T-cell (primary cell): ENCODE data around the gene MIOS. TPM values are rescaled to one million over a fixed set of nuclear protein-coding genes. Genes with fewer than 3 reads are reported as not detected.

Experiments
- ATAC-seq, 4 experiments: fragments of 200-7000 bp in 3 of 4; fragments of 150-1000 bp in 1 of 4; cut with Tn5 transposase; replicated peaks in 1 of 4; 1 replicate in 3 of 4; 2 replicates in 1 of 4; pipeline ENCODE4 v1.10.0; 2021; ENCODE audit warnings: moderate library complexity in 3 of 4, mild to moderate bottlenecking in 2 of 4, moderate number of reproducible peaks in 1 of 4
- CTCF ChIA-PET, 2 donors: fragments of 300-600 bp; sonication (Branson Sonifier 250); formaldehyde crosslinking; loops; one replicate each; lab custom pipeline; 2022; ENCODE audit warnings: antibody characterized with exemption in 2 of 2; lab: Charles Lee
- POLR2A ChIA-PET, 2 donors: fragments of 300-600 bp; sonication (Branson Sonifier 250); formaldehyde crosslinking; loops; one replicate each; lab custom pipeline; 2022; ENCODE audit warnings: antibody characterized with exemption in 2 of 2; lab: Charles Lee
- DNase-seq, 35 experiments: peaks; one replicate each; pipeline versions ENCODE4 v3.0.0 to v3.0.0-alpha.2; 2013 to 2023
- H3K27ac ChIP-seq: one replicate; pipeline ENCODE4 v1.5.1; 2013; ENCODE audit warnings: low read length
- H3K27me3 ChIP-seq, 2 experiments: replicated peaks in 1 of 2; 1 replicate in 1 of 2; 2 replicates in 1 of 2; pipeline versions ENCODE4 v1.6.1 to v1.7.0; 2013; ENCODE audit warnings: low read length in 1 of 2, mixed read lengths in 1 of 2; ENCODE audit not compliant: control insufficient read depth in 2 of 2, insufficient read depth in 2 of 2; ENCODE audit errors: extremely low read depth in 1 of 2
- H3K36me3 ChIP-seq, 2 donors: 1 replicate in 1 of 2; 2 replicates in 1 of 2; pipeline versions ENCODE4 v1.6.1 to v1.7.0; 2013; ENCODE audit warnings: low read length in 1 of 2; ENCODE audit not compliant: control insufficient read depth in 2 of 2, insufficient read depth in 1 of 2; ENCODE audit errors: extremely low read depth in 1 of 2
- H3K4me1 ChIP-seq, 2 experiments: 1 replicate in 1 of 2; 2 replicates in 1 of 2; pipeline versions ENCODE4 v1.6.1 to v1.7.0; 2013; ENCODE audit warnings: low read length in 2 of 2, mixed read lengths in 1 of 2; ENCODE audit not compliant: insufficient read depth in 2 of 2, control insufficient read depth in 1 of 2; ENCODE audit errors: extremely low read depth in 1 of 2
- H3K4me3 ChIP-seq, 2 donors: 1 replicate in 1 of 2; 2 replicates in 1 of 2; pipeline versions ENCODE4 v1.5.1 to v1.7.0; 2013; ENCODE audit warnings: mild to moderate bottlenecking in 2 of 2, low read length in 1 of 2, moderate library complexity in 1 of 2; ENCODE audit not compliant: control insufficient read depth in 1 of 2; ENCODE audit errors: extremely low read depth in 1 of 2
- H3K9me3 ChIP-seq: 2 replicates; pipeline ENCODE4 v1.7.0; 2013
- H3K27ac Mint-ChIP-seq, 2 donors: one replicate each; pipeline ENCODE4 v1.8.0; 2020 to 2021; ENCODE audit warnings: mild to moderate bottlenecking in 2 of 2, mixed read lengths in 2 of 2
- H3K27me3 Mint-ChIP-seq, 2 donors: one replicate each; pipeline ENCODE4 v1.8.0; 2021 to 2022; ENCODE audit warnings: mixed read lengths in 2 of 2
- H3K36me3 Mint-ChIP-seq: one replicate; pipeline ENCODE4 v1.8.0; 2021; ENCODE audit warnings: mixed read lengths
- H3K4me1 Mint-ChIP-seq, 3 donors: one replicate each; pipeline ENCODE4 v1.8.0; 2020 to 2022; ENCODE audit warnings: mixed read lengths in 3 of 3, mild to moderate bottlenecking in 1 of 3
- H3K4me3 Mint-ChIP-seq, 3 donors: one replicate each; pipeline ENCODE4 v1.8.0; 2020 to 2022; ENCODE audit warnings: mild to moderate bottlenecking in 3 of 3, mixed read lengths in 3 of 3, moderate library complexity in 3 of 3
- H3K9me3 Mint-ChIP-seq, 3 donors: one replicate each; pipeline ENCODE4 v1.8.0; 2020 to 2022; ENCODE audit warnings: mixed read lengths in 3 of 3
- WGBS: methylation state at CpG from one replicate; pipeline ENCODE4 v1.1.5; 2013; ENCODE audit warnings: missing lambda C conversion rate; ENCODE audit not compliant: insufficient coverage; 5-methylcytosine and 5-hydroxymethylcytosine counted together
- total RNA-seq, 35 experiments: library from RNA in 6 of 35; stranded (reverse) in 6 of 35; fragments of 120-200 nt in 1 of 35; gene quantifications; one replicate each; pipeline versions ENCODE4 v1.2.1 to v1.2.4 and lab custom pipeline; 2013 to 2026

The MIOS gene
- total RNA-seq, 5 donors from 2014 or later (not counting 1 experiment from before 2014, with no cell fraction given), result 26.2 to 33.4 (median 28.0) TPM

DNA sequence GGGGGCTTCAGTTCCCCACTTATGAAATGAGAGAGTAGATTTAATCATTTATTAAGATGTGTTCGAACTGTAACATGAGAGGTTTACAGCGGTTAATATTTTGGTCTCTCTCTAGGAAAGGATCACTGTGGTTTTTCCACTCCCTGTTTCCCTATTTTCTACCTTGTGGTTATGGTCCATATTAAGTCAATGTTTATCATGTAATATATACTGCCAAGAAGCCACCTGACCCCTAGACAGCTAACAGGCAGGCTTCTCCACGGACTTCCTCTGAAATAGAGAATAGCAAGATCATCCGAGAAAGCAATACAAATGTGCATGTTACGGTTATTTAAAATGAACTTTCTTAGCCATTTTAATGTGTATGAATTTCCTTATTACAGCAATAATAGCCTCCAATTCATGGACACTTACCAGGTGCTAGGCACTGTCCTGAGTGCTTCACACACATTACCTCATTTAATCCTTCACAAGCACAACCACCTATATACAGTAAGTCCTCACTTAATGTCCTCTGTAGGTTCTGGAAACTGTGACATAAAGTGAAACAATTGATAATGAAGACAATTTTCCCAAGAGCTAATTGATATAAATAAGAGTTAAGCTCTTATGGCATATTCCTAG lies 30.2 kb upstream of the MIOS start:
- Histone ChIP-seq H3K36me3 (no peaks in the 10 kb centered on the region), H3K27ac (no peak overlapping the region), H3K4me1 (no peaks in the 10 kb centered on the region), H3K9me3 (no peaks in the 10 kb centered on the region), H3K4me3 (no peak overlapping the region), H3K27me3 (no peaks in the 10 kb centered on the region)
- WGBS, result no CpG with 5 or more reads among the region's 5 CpGs
- Mint-ChIP-seq H3K4me1 (no peaks in the 10 kb centered on the region), H3K36me3 (no peaks in the 10 kb centered on the region), H3K4me3 (no peak overlapping the region), H3K9me3 (no peaks in the 10 kb centered on the region), H3K27ac (no peak overlapping the region), H3K27me3 (peaks cover 4 to 12% of the 10 kb centered on the region in 2 donors)
- no peak for DNase-seq
- ATAC-seq, result no peak
- CTCF ChIA-PET, result interaction anchor here in 1 of 2 donors (1.0 to 1.4 kb wide), 2 partner anchors 431 to 433 kb away, joined by 3 to 5 read pairs; no protein-coding TSS in a partner anchor
- POLR2A ChIA-PET, result no interaction called here

DNA sequence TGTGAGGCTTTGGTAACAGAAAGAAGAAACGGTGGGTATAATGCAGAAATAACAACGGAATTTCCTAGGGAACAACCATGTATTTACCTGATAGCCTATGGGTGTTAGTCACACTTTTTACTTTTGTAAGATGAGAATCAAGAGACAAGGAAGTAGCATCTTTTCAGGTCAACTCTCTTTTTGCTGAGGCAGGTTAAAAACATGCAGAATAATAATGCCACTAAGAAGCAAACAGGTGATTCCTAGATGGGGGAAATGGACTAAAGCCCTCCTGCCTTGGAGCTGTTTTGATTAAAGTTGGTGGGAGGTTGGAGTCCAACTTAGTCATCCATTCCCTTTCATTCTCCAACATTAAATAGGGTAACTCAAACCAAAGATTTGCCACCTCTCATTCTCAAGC lies 29.0 kb upstream of the MIOS start:
- ATAC-seq (no peak), DNase-seq (no peak)
- no peaks in the 10 kb centered on the region for H3K9me3 Mint-ChIP-seq
- H3K4me3 Mint-ChIP-seq, result no peak overlapping the region
- H3K27ac Mint-ChIP-seq, result no peak overlapping the region
- no peaks in the 10 kb centered on the region for H3K4me1 ChIP-seq
- H3K9me3 ChIP-seq, result no peaks in the 10 kb centered on the region
- WGBS, result no CpG with 5 or more reads among the region's 2 CpGs
- no peaks in the 10 kb centered on the region for H3K36me3 Mint-ChIP-seq
- H3K27ac ChIP-seq, result no peak overlapping the region
- H3K36me3 ChIP-seq, result no peaks in the 10 kb centered on the region
- H3K27me3 ChIP-seq, result no peaks in the 10 kb centered on the region
- ChIA-PET CTCF (interaction anchor here (0.5 to 1.3 kb wide), 3 partner anchors 229 to 435 kb away, joined by 3 to 6 read pairs (median 3); no protein-coding TSS in a partner anchor), POLR2A (no interaction called here)
- peaks cover 4 to 12% of the 10 kb centered on the region in 2 donors for H3K27me3 Mint-ChIP-seq
- H3K4me3 ChIP-seq, result no peak overlapping the region
- H3K4me1 Mint-ChIP-seq, result no peaks in the 10 kb centered on the region

DNA sequence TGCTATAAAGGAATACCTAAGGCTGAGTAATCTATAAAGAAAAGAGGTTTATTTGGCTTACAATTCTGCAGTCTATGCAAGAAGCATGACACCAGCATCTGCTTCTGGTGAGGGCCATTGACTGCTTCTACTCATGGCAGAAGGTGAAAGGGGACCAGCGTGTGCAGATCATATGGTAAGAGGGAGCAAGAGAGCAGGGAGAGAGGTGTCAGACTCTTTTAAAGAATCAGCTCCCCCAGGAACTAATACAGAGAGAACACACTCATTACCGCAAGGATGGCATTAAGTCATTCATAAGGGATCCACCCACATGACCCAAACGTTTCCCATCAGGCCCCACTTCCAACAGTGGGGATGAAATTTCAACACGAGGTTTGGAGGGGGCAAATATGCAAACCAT lies 27.5 kb upstream of the MIOS start:
- Mint-ChIP-seq H3K27me3 (peaks cover 0 to 4% of the 10 kb centered on the region in 2 donors), H3K36me3 (no peaks in the 10 kb centered on the region), H3K27ac (no peak overlapping the region), H3K4me1 (no peaks in the 10 kb centered on the region), H3K9me3 (no peaks in the 10 kb centered on the region), H3K4me3 (no peak overlapping the region)
- WGBS, result no CpG with 5 or more reads among the region's 4 CpGs
- Histone ChIP-seq H3K36me3 (no peaks in the 10 kb centered on the region), H3K4me1 (no peaks in the 10 kb centered on the region), H3K9me3 (no peaks in the 10 kb centered on the region), H3K27ac (no peak overlapping the region), H3K27me3 (no peaks in the 10 kb centered on the region), H3K4me3 (no peak overlapping the region)
- POLR2A ChIA-PET, result interaction anchor here in 1 of 2 donors (0.6 kb wide), 1 partner anchor 436 kb away, joined by 3 read pairs; no protein-coding TSS in a partner anchor
- CTCF ChIA-PET, result interaction anchor here (0.6 to 1.3 kb wide), 6 partner anchors 11 to 573 kb away, joined by 3 to 6 read pairs (median 3); no protein-coding TSS in a partner anchor
- ATAC-seq (no peak), DNase-seq (no peak)

DNA sequence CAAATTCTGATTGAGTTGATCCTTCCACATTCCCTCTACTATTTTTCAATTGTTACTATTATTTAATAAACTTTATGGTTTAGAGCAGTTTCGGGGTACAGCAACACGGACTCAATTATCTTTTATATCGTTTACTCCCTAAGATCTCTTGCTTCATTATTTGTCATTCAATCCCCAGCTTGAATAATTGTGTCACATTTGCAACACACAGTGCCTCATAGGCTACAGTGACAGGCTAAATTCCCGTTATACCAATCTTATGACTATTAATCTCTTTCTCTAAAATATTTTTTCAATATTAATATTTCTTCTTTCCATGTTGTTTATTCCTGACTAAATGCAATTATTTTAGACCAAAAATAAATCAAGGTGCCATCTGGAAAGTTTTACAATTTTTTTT lies 27.0 kb upstream of the MIOS start:
- H3K27me3 ChIP-seq, result no peaks in the 10 kb centered on the region
- Mint-ChIP-seq H3K27me3 (peaks cover 0 to 4% of the 10 kb centered on the region in 2 donors), H3K4me3 (no peak overlapping the region), H3K9me3 (no peaks in the 10 kb centered on the region), H3K36me3 (no peaks in the 10 kb centered on the region), H3K4me1 (no peaks in the 10 kb centered on the region), H3K27ac (no peak overlapping the region)
- H3K4me3 ChIP-seq, result no peak overlapping the region
- no peaks in the 10 kb centered on the region for H3K9me3 ChIP-seq
- ChIA-PET CTCF (interaction anchor here in 1 of 2 donors (1.0 kb wide), 1 partner anchor 435 kb away, joined by 3 read pairs; no protein-coding TSS in a partner anchor), POLR2A (interaction anchor here in 1 of 2 donors (0.6 kb wide), 1 partner anchor 437 kb away, joined by 3 read pairs; no protein-coding TSS in a partner anchor)
- WGBS, result 86% methylated on average over 3 of the region's 4 CpGs
- DNase-seq, result no peak
- no peak for ATAC-seq
- H3K4me1 ChIP-seq, result no peaks in the 10 kb centered on the region
- no peak overlapping the region for H3K27ac ChIP-seq
- no peaks in the 10 kb centered on the region for H3K36me3 ChIP-seq

DNA sequence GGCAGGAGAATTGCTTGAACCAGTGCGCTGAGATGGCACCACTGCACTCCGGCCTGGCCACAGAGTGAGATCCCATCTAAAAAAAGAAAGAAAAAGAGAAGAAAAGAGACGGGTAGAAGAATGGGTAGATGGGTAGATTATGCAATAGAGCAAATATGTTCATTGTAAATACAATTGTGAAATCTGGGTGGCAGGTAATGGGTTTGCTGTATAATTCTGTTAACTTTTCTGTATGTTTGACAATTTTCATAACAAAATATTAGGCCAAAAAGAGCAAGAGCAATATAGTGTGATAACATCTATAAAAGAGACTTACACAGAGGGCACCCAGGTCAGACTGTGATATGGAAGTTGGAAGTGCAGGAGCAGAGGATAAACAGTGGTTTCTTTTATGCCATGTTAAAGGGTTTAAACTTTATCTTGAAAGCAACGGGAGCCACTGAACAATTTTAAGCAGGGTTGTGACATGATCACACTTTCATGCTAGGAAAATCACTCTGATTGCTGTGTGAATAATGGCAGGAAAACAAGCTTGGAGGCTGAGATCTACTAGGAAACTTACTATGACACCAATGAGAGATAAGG lies 24.3 kb upstream of the MIOS start:
- no peaks in the 10 kb centered on the region for H3K4me1 Mint-ChIP-seq
- H3K4me1 ChIP-seq, result no peaks in the 10 kb centered on the region
- no peak overlapping the region for H3K27ac ChIP-seq
- ATAC-seq (no peak), DNase-seq (no peak)
- H3K9me3 Mint-ChIP-seq, result no peaks in the 10 kb centered on the region
- H3K27me3 ChIP-seq, result no peaks in the 10 kb centered on the region
- no peak overlapping the region for H3K4me3 ChIP-seq
- H3K27ac Mint-ChIP-seq, result no peak overlapping the region
- H3K4me3 Mint-ChIP-seq, result no peak overlapping the region
- H3K27me3 Mint-ChIP-seq, result no peaks in the 10 kb centered on the region
- no peaks in the 10 kb centered on the region for H3K36me3 Mint-ChIP-seq
- H3K9me3 ChIP-seq, result no peaks in the 10 kb centered on the region
- POLR2A ChIA-PET, result no interaction called here
- CTCF ChIA-PET, result interaction anchor here (0.5 to 3.4 kb wide), 10 partner anchors 80 to 447 kb away, joined by 3 to 33 read pairs (median 4); no protein-coding TSS in a partner anchor
- no peaks in the 10 kb centered on the region for H3K36me3 ChIP-seq
- WGBS, result 100% methylated on average over 3 of the region's 4 CpGs

DNA sequence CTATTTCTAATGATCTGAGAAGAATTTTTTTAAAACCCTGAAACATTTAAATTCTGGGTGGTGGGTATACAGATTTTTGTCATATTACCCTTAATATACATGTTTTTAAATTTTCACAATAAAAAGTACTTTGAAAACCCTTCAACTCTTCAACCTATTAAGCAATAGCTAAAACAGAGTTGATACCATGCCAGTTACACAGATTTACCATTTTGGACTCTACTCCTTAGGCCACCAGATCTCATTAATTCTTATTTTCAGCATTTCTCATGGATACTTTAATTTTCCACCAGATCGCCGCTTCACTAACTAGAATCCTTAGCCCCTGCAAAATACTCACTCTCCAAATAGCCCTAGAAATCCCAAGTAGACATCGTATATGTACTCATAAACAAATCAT lies 18.3 kb upstream of the MIOS start:
- Histone ChIP-seq H3K4me1 (no peaks in the 10 kb centered on the region), H3K27ac (no peak overlapping the region), H3K4me3 (no peak overlapping the region), H3K36me3 (no peaks in the 10 kb centered on the region), H3K9me3 (no peaks in the 10 kb centered on the region), H3K27me3 (no peaks in the 10 kb centered on the region)
- ATAC-seq (no peak), DNase-seq (no peak)
- H3K4me3 Mint-ChIP-seq, result no peak overlapping the region
- H3K36me3 Mint-ChIP-seq, result peaks cover 5% of the 10 kb centered on the region
- no peaks in the 10 kb centered on the region for H3K4me1 Mint-ChIP-seq
- H3K9me3 Mint-ChIP-seq, result no peaks in the 10 kb centered on the region
- ChIA-PET POLR2A (no interaction called here), CTCF (interaction anchor here in 1 of 2 donors (1.3 kb wide), 1 partner anchor 445 kb away, joined by 3 read pairs; no protein-coding TSS in a partner anchor)
- 100% methylated on average over 3 of the region's 3 CpGs for WGBS
- no peaks in the 10 kb centered on the region for H3K27me3 Mint-ChIP-seq
- H3K27ac Mint-ChIP-seq, result no peak overlapping the region
